ENCODE data around the gene DDX52.
A peak's percentile ranks its signal among the peaks of the same experiment; 100 is the strongest.

The DDX52 gene

GRCh38 chr17:37671824-37672547, 28.7 kb upstream of the DDX52 start:
- DNase-seq (ENCODE audit: low read depth, low spot score) = peak; percentile 88
- POLR2A ChIA-PET = interaction anchor here (0.8 to 1.2 kb wide), 3 partner anchors 10 to 142 kb away, joined by 6 to 8 read pairs (median 7); no protein-coding TSS in a partner anchor
- no peak for TF ChIP-seq CTCF (IDR thresholded peaks at IDR 0.05; ENCODE audit: insufficient read depth, low read length, missing control alignments)
- CTCF ChIA-PET = interaction anchor here (0.9 to 3.4 kb wide), 9 partner anchors 13 to 144 kb away, joined by 3 to 26 read pairs (median 5); no protein-coding TSS in a partner anchor
- H3K4me3 ChIP-seq (ENCODE audit: low read depth, low read length) = no peak overlapping the region

GRCh38 chr17:37671028-37671823, 28.0 kb upstream of the DDX52 start:
- TF ChIP-seq CTCF (IDR thresholded peaks at IDR 0.05; ENCODE audit: insufficient read depth, low read length, missing control alignments) = no peak
- DNase-seq (ENCODE audit: low read depth, low spot score) = no peak
- ChIA-PET CTCF (interaction anchor here (1.2 to 3.4 kb wide), 7 partner anchors 21 to 144 kb away, joined by 3 to 26 read pairs (median 16); no protein-coding TSS in a partner anchor), POLR2A (interaction anchor here (0.8 to 1.2 kb wide), 3 partner anchors 9 to 143 kb away, joined by 6 to 8 read pairs (median 7); no protein-coding TSS in a partner anchor)
- no peak overlapping the region for H3K4me3 ChIP-seq (ENCODE audit: low read depth, low read length)

GRCh38 chr17:37667039-37667438, 23.8 kb upstream of the DDX52 start:
- H3K4me3 ChIP-seq (ENCODE audit: low read depth, low read length) = no peak overlapping the region
- CTCF ChIA-PET = interaction anchor here (1.8 kb wide), 1 partner anchor 19 kb away, joined by 6 read pairs; no protein-coding TSS in a partner anchor
- no peak for DNase-seq (ENCODE audit: low read depth, low spot score)
- POLR2A ChIA-PET = no interaction called here
- TF ChIP-seq CTCF (IDR thresholded peaks at IDR 0.05; ENCODE audit: insufficient read depth, low read length, missing control alignments) = no peak

- no peak overlapping the region for H3K4me3 ChIP-seq (ENCODE audit: low read depth, low read length)
- no peak for TF ChIP-seq CTCF (IDR thresholded peaks at IDR 0.05; ENCODE audit: insufficient read depth, low read length, missing control alignments)
- no peak for DNase-seq (ENCODE audit: low read depth, low spot score)
- CTCF ChIA-PET = interaction anchor here (0.6 to 1.5 kb wide), 2 partner anchors 54 to 106 kb away, joined by 3 to 4 read pairs; no protein-coding TSS in a partner anchor
- POLR2A ChIA-PET = no interaction called here
Observed at GRCh38 chr17:37664214-37664613, 21.0 kb upstream of the DDX52 start.

GRCh38 chr17:37662353-37662752, 19.1 kb upstream of the DDX52 start:
- ChIA-PET CTCF (interaction anchor here (0.6 to 7.5 kb wide), 4 partner anchors 13 to 154 kb away, joined by 3 to 77 read pairs (median 7); no protein-coding TSS in a partner anchor), POLR2A (interaction anchor here (0.8 kb wide), 1 partner anchor 9 kb away, joined by 8 read pairs; no protein-coding TSS in a partner anchor)
- H3K4me3 ChIP-seq (ENCODE audit: low read depth, low read length) = no peak overlapping the region
- no peak for DNase-seq (ENCODE audit: low read depth, low spot score)
- TF ChIP-seq CTCF (IDR thresholded peaks at IDR 0.05; ENCODE audit: insufficient read depth, low read length, missing control alignments) = no peak

All from AG04449 (cell line).